T-helper 22 cell (primary cell): ENCODE data around the gene EIF6.
"Not testable (repeated sequence)": the region's sequence is repeated elsewhere in the genome, so short reads cannot be mapped to it uniquely, and the experiment has no call there.

Experiments used
- DNase-seq: peaks from one replicate; pipeline ENCODE4 v3.0.0-alpha.2; 2020; ENCODE audit warnings: low read depth

Gene EIF6

GRCh38 chr20:35284267-35284991 is at the start of gene EIF6:
Gene EIF6 (minus strand): TSS chr20:35284772. CDS start chr20:35284487, 285 bp downstream.
- peak; percentile 36 for DNase-seq

- DNase-seq = no peak
Observed at GRCh38 chr20:35333606-35334005, 49.0 kb upstream of the EIF6 start.

- no peak for DNase-seq
Observed at GRCh38 chr20:35332540-35333200, 48.1 kb upstream of the EIF6 start.

GRCh38 chr20:35329435-35330139 is 45.0 kb upstream of the EIF6 start:
- DNase-seq = no peak

- no peak for DNase-seq
Observed at GRCh38 chr20:35328689-35329088, 44.1 kb upstream of the EIF6 start.

GRCh38 chr20:35328095-35328685 is 43.6 kb upstream of the EIF6 start:
- no peak for DNase-seq

GRCh38 chr20:35327074-35327976 is 42.8 kb upstream of the EIF6 start:
- no peak for DNase-seq

- DNase-seq = no peak
Observed at GRCh38 chr20:35326740-35327073, 42.1 kb upstream of the EIF6 start.

GRCh38 chr20:35326021-35326739 is 41.6 kb upstream of the EIF6 start:
- no peak for DNase-seq

- no peak for DNase-seq
Observed at GRCh38 chr20:35325401-35325800, 40.8 kb upstream of the EIF6 start.

- no peak for DNase-seq
Observed at GRCh38 chr20:35320396-35321126, 36.0 kb upstream of the EIF6 start.

- no peak for DNase-seq
Observed at GRCh38 chr20:35319871-35320197, 35.3 kb upstream of the EIF6 start.

- no peak for DNase-seq
Observed at GRCh38 chr20:35319192-35319870, 34.8 kb upstream of the EIF6 start.

- DNase-seq = no peak
Observed at GRCh38 chr20:35318502-35319157, 34.1 kb upstream of the EIF6 start.

- no peak for DNase-seq
Observed at GRCh38 chr20:35317416-35318210, 33.0 kb upstream of the EIF6 start.

- no peak for DNase-seq
Observed at GRCh38 chr20:35316086-35316485, 31.5 kb upstream of the EIF6 start.

GRCh38 chr20:35315632-35316020 is 31.1 kb upstream of the EIF6 start:
- DNase-seq = not testable (repeated sequence)

GRCh38 chr20:35314816-35315631 is 30.5 kb upstream of the EIF6 start:
- DNase-seq = no peak
